Testis (tissue), 3 donors: ENCODE data around the gene LRRC53. TPM values are rescaled to one million over a fixed set of nuclear protein-coding genes. Genes with fewer than 3 reads are reported as not detected.

Experiments used
- DNase-seq: peaks from one replicate; pipeline ENCODE4 v3.0.0-alpha.2; 2019
- H3K27ac ChIP-seq, 2 donors: fragments of 200-600 bp; sonication (generic); one replicate each; pipeline ENCODE4 v1.5.1; 2019
- H3K27me3 ChIP-seq: fragments of 200-600 bp; sonication (generic); one replicate; pipeline ENCODE4 v1.5.1; 2019
- H3K36me3 ChIP-seq: fragments of 200-600 bp; sonication (generic); one replicate; pipeline ENCODE4 v1.5.1; 2017; ENCODE audit warnings: low read depth; ENCODE audit errors: missing control alignments
- H3K4me1 ChIP-seq: fragments of 200-600 bp; sonication (generic); one replicate; pipeline ENCODE4 v1.5.1; 2019
- H3K4me3 ChIP-seq, 2 donors: fragments of 200-600 bp; sonication (generic); one replicate each; pipeline ENCODE4 v1.5.1; 2017 to 2019
- H3K9me3 ChIP-seq: fragments of 200-600 bp; sonication (generic); one replicate; pipeline ENCODE4 v1.5.1; 2017
- POLR2A ChIP-seq: fragments of 450-650 bp; IDR thresholded peaks from one replicate; pipeline ENCODE4 v1.6.1; 2017; ENCODE audit warnings: antibody characterized with exemption, mild to moderate bottlenecking, moderate library complexity
- WGBS, 2 donors: methylation state at CpG; one replicate each; pipeline ENCODE4 v1.1.5; 2018; 5-methylcytosine and 5-hydroxymethylcytosine counted together
- intact Hi-C: fragments of 100-400 bp; cut with DNase I; formaldehyde crosslinking; loops from one replicate; pipeline ENCODE4 v1.15.1; 2023; ENCODE audit warnings: low total_unique reads
- polyA plus RNA-seq: library from polyadenylated mRNA; stranded (reverse); fragments of 350-450 nt; fragmentation: Illumina TruSeq; extraction: RNeasy Lipid Tissue Mini Kit (QIAGEN cat#74804); gene quantifications from one replicate; pipeline ENCODE4 v1.2.3, GENCODE V29; 2014; ENCODE audit warnings: low read depth, low replicate concordance; ENCODE audit not compliant: insufficient read depth
- total RNA-seq, 2 donors: library from RNA; depleted of rRNA; stranded (reverse); fragments of >200 nt; gene quantifications; one replicate each; pipeline ENCODE4 v1.2.3, GENCODE V29; 2016
- TF ChIP-seq, protein P1 (sequence below), 3 experiments: fragments of 450-650 bp in 2 of 3; fragments of 200-600 bp in 1 of 3; sonication (generic) in 1 of 3; IDR thresholded peaks; one replicate each; pipeline ENCODE4 v1.5.1; 2016 to 2019; ENCODE audit warnings: antibody characterized with exemption in 3 of 3, mild to moderate bottlenecking in 2 of 3, moderate library complexity in 1 of 3

LRRC53 gene
- total and polyA plus RNA-seq, 3 donors from 2014 or later, result 0.08 TPM; not detected in 2

- DNase-seq, result no peak
- intact Hi-C loops, result no loop called here
- WGBS, 2 donors, result 71 to 74% methylated on average over 1 of the region's 1 CpG
- Histone ChIP-seq H3K27ac (no peak overlapping the region), H3K4me3 (no peak overlapping the region), H3K27me3 (no peaks in the 10 kb centered on the region), H3K4me1 (no peaks in the 10 kb centered on the region), H3K9me3 (no peaks in the 10 kb centered on the region), H3K36me3 (no peaks in the 10 kb centered on the region)
- TF ChIP-seq POLR2A, result no peak
- TF ChIP-seq, protein P1, sequence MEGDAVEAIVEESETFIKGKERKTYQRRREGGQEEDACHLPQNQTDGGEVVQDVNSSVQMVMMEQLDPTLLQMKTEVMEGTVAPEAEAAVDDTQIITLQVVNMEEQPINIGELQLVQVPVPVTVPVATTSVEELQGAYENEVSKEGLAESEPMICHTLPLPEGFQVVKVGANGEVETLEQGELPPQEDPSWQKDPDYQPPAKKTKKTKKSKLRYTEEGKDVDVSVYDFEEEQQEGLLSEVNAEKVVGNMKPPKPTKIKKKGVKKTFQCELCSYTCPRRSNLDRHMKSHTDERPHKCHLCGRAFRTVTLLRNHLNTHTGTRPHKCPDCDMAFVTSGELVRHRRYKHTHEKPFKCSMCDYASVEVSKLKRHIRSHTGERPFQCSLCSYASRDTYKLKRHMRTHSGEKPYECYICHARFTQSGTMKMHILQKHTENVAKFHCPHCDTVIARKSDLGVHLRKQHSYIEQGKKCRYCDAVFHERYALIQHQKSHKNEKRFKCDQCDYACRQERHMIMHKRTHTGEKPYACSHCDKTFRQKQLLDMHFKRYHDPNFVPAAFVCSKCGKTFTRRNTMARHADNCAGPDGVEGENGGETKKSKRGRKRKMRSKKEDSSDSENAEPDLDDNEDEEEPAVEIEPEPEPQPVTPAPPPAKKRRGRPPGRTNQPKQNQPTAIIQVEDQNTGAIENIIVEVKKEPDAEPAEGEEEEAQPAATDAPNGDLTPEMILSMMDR (IDR thresholded peaks at IDR 0.05), result no peak
These were observed 76.3 kb downstream of the LRRC53 start for GRCh38 chr1:74436078-74436477.

GRCh38 chr1:74434321-74434720 is 78.1 kb downstream of the LRRC53 start:
- Histone ChIP-seq H3K27ac (no peak overlapping the region), H3K4me1 (no peaks in the 10 kb centered on the region), H3K9me3 (no peaks in the 10 kb centered on the region), H3K36me3 (no peaks in the 10 kb centered on the region), H3K4me3 (no peak overlapping the region), H3K27me3 (no peaks in the 10 kb centered on the region)
- TF ChIP-seq POLR2A, result no peak
- TF ChIP-seq, protein P1 (IDR thresholded peaks at IDR 0.05), result no peak
- DNase-seq, result no peak
- intact Hi-C loops, result no loop called here
- 84 to 85% methylated on average over 2 of the region's 2 CpGs for WGBS, 2 donors

- WGBS, 2 donors, result 0 to 2% methylated on average over 1 of the region's 1 CpG
- H3K36me3 ChIP-seq, result no peaks in the 10 kb centered on the region
- H3K27me3 ChIP-seq, result no peaks in the 10 kb centered on the region
- TF ChIP-seq POLR2A, result no peak
- TF ChIP-seq, protein P1 (IDR thresholded peaks at IDR 0.05), result no peak
- no peak overlapping the region for H3K27ac ChIP-seq
- intact Hi-C loops, result no loop called here
- no peaks in the 10 kb centered on the region for H3K4me1 ChIP-seq
- no peak overlapping the region for H3K4me3 ChIP-seq
- no peaks in the 10 kb centered on the region for H3K9me3 ChIP-seq
- no peak for DNase-seq
These were observed 80.1 kb downstream of the LRRC53 start for GRCh38 chr1:74432325-74432724.

DNA sequence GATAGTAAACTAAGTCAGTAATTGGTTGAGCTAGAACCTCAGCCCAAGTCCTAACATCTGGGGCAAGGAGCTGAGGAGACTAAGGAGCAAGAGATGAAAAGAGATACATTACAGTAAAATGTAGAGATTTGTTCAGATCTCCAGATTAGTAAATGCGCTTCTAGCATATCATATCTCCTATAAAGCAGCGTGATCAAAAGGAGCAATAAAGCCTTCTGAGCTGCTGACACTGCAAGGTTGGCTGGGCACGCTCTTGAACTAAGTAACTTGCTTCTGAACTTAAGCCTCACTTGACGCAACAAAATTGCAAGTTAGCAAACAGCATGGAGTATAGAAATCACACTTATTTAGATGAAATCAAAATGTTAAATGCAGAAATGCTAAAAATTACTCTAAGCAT is 80.9 kb downstream of the LRRC53 start:
- H3K9me3 ChIP-seq, result no peaks in the 10 kb centered on the region
- TF ChIP-seq, protein P1 (IDR thresholded peaks at IDR 0.05), result no peak
- TF ChIP-seq POLR2A, result no peak
- no peaks in the 10 kb centered on the region for H3K36me3 ChIP-seq
- no peak overlapping the region for H3K4me3 ChIP-seq
- intact Hi-C loops, result no loop called here
- no peaks in the 10 kb centered on the region for H3K4me1 ChIP-seq
- 70 to 77% methylated on average over 4 of the region's 4 CpGs for WGBS, 2 donors
- DNase-seq, result no peak
- no peaks in the 10 kb centered on the region for H3K27me3 ChIP-seq
- no peak overlapping the region for H3K27ac ChIP-seq

GRCh38 chr1:74430342-74430934 is 82.0 kb downstream of the LRRC53 start:
- DNase-seq, result no peak
- Histone ChIP-seq H3K36me3 (no peaks in the 10 kb centered on the region), H3K4me1 (peaks cover 6% of the 10 kb centered on the region), H3K4me3 (no peak overlapping the region), H3K27ac (no peak overlapping the region), H3K27me3 (no peaks in the 10 kb centered on the region), H3K9me3 (no peaks in the 10 kb centered on the region)
- intact Hi-C loops, result no loop called here
- WGBS, 2 donors, result 49 to 74% methylated on average over 4 of the region's 4 CpGs
- TF ChIP-seq, protein P1 (IDR thresholded peaks at IDR 0.05), result no peak
- TF ChIP-seq POLR2A, result no peak
